HG03159 (cell line): Measurements from ENCODE around the gene SDC3.

Source experiments
- ATAC-seq: cut with Tn5 transposase; IDR thresholded peaks from one replicate; pipeline ENCODE4 v1.9.1; 2021; ENCODE audit warnings: mild to moderate bottlenecking, moderate library complexity; ENCODE audit not compliant: unreplicated experiment

SDC3 gene

GRCh38 chr1:30823969-30824735 lies 84.4 kb downstream of the SDC3 start:
- ATAC-seq = peak; percentile 92

- ATAC-seq = no peak
Observed at GRCh38 chr1:30823627-30823968, 85.0 kb downstream of the SDC3 start.

- ATAC-seq = no peak
Observed at GRCh38 chr1:30822966-30823581, 85.5 kb downstream of the SDC3 start.

- no peak for ATAC-seq
Observed at GRCh38 chr1:30822006-30822405, 86.6 kb downstream of the SDC3 start.

- ATAC-seq = no peak
Observed at GRCh38 chr1:30820299-30820698, 88.3 kb downstream of the SDC3 start.
